HL-60 (cell line): ENCODE data around the gene EVX1.

Experiments
- DNase-seq, 2 experiments: peaks; one replicate each; pipeline ENCODE4 v3.0.0-alpha.2; 2010 to 2020; ENCODE audit warnings: low read depth in 1 of 2, low spot score in 1 of 2
- H3K27ac ChIP-seq: fragments of 250-450 bp; sonication (Bioruptor Pico); replicated peaks from 2 replicates; pipeline ENCODE4 v1.5.1; 2020; ENCODE audit warnings: mild to moderate bottlenecking, moderate library complexity
- H3K27me3 ChIP-seq: fragments of 250-450 bp; sonication (Bioruptor Pico); 2 replicates; pipeline ENCODE4 v1.5.1; 2021; ENCODE audit warnings: mild to moderate bottlenecking, moderate library complexity; ENCODE audit not compliant: insufficient read depth, poor library complexity, severe bottlenecking
- H3K4me3 ChIP-seq: replicated peaks from 2 replicates; pipeline ENCODE4 v1.5.1; 2011; ENCODE audit warnings: mild to moderate bottlenecking, control low read depth, low read length; ENCODE audit not compliant: insufficient read depth
- CTCF ChIP-seq: IDR thresholded peaks from one replicate; pipeline ENCODE4 v1.5.1; 2011; ENCODE audit warnings: low read length, control low read depth, inconsistent platforms; ENCODE audit not compliant: insufficient read depth
- GABPA ChIP-seq: IDR thresholded peaks from 2 replicates; pipeline ENCODE4 v1.6.1; 2012; ENCODE audit warnings: low read depth
- POLR2AphosphoS5 ChIP-seq: IDR thresholded peaks from 2 replicates; pipeline ENCODE4 v1.6.1; 2012; ENCODE audit warnings: low read depth
- REST ChIP-seq: IDR thresholded peaks from 2 replicates; pipeline ENCODE4 v1.6.1; 2012; ENCODE audit warnings: low read depth; ENCODE audit not compliant: insufficient replicate concordance
- SPI1 ChIP-seq: IDR thresholded peaks from 2 replicates; pipeline ENCODE4 v1.6.1; 2012; ENCODE audit warnings: low read depth, mild to moderate bottlenecking, borderline replicate concordance

The EVX1 gene

DNA sequence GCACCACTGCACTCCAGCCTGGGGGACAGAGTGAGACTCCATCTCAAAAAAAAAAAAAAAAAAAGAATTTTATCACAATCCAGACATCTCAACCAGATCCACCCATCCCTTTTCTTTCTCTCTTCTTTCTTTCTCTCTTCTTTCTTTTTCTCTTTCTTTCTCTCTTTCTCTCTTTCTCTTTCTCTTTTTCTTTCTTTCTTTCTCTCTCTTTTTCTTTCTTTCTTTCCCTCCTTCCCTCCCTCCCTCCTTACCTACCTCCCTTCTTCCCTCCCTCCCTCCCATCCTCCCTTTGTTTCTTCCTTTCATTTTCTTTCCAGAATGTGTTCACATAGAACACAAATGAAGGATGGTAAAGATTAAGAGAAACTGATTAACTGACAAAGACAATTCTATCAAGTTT is 24.7 kb upstream of the EVX1 start:
- Histone ChIP-seq H3K27ac (no peak overlapping the region), H3K4me3 (no peak overlapping the region), H3K27me3 (peaks cover 59% of the 10 kb centered on the region)
- TF ChIP-seq REST (no peak), GABPA (no peak), POLR2AphosphoS5 (no peak), SPI1 (no peak)
- DNase-seq, result no peak

GRCh38 chr7:27219821-27220220 is 22.8 kb upstream of the EVX1 start:
- Histone ChIP-seq H3K27ac (no peak overlapping the region), H3K27me3 (peaks cover 62% of the 10 kb centered on the region), H3K4me3 (no peak overlapping the region)
- TF ChIP-seq GABPA, result no peak
- TF ChIP-seq POLR2AphosphoS5, result no peak
- TF ChIP-seq CTCF, result no peak
- TF ChIP-seq REST, result no peak
- no peak for TF ChIP-seq SPI1
- no peak for DNase-seq

- H3K27me3 ChIP-seq, result peaks cover 69% of the 10 kb centered on the region
- no peak for TF ChIP-seq SPI1
- no peak for TF ChIP-seq CTCF
- no peak for TF ChIP-seq REST
- no peak for TF ChIP-seq GABPA
- no peak overlapping the region for H3K27ac ChIP-seq
- H3K4me3 ChIP-seq, result no peak overlapping the region
- no peak for DNase-seq
These were observed 22.1 kb upstream of the EVX1 start for GRCh38 chr7:27220440-27220955.

DNA sequence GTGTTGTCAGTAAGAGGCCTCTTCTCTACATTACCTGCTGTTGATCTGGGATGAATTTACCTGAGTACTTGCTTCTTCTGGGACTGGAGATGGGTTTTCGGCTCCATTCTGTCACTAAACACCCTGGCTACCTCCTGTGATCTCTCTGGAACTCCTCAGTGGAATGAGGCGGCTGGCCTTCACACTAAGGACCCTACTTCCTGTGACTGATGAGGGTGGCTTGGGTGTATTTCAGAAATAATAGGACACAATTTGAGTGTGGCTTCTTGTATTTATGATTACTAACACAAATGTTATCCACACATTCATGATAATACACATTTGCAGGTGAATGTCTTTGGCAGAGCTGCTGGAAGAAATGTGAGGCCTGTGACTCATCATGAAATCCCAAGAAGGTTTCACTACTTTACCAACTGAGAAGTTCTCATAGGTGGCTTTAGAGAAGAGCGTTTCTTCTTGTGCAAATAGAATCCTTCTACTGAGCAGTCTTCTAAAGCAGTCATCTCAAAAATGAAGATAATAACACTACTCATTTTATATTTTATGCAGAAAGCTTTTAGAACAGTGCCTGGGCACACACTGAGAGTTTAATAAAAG is 21.3 kb upstream of the EVX1 start:
- TF ChIP-seq SPI1 (no peak), CTCF (no peak), GABPA (no peak), REST (no peak), POLR2AphosphoS5 (no peak)
- no peak overlapping the region for H3K4me3 ChIP-seq
- no peak overlapping the region for H3K27ac ChIP-seq
- DNase-seq, result no peak
- H3K27me3 ChIP-seq, result peaks cover 77% of the 10 kb centered on the region
